ENCODE results near the gene PRKCA.

PRKCA gene

GRCh38 chr17:66636111-66636510, 333.7 kb downstream of the PRKCA start:
- DNase-seq, result peak; percentile 40

DNA sequence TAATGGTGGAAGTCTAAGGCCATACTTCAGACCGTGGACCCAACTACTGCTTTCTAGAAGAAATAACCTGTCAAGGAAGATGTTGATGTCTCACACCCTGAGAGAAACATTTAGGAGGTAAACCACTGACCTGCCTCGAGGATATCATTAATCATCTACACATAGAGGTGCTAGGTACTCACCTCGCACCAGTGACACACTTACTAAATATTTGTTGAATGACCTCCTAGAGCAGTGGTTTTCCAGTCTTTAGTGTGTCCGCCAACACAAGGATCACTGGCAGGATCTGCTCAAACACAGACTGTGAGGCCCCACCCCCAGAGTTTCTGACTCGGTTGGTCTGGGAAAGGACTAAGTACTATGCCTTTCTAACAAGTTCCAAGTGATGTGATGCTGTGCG, 335.1 kb downstream of the PRKCA start:
- no peak for DNase-seq

- no peak for DNase-seq
Observed at GRCh38 chr17:66638707-66639479, 336.5 kb downstream of the PRKCA start.

DNA sequence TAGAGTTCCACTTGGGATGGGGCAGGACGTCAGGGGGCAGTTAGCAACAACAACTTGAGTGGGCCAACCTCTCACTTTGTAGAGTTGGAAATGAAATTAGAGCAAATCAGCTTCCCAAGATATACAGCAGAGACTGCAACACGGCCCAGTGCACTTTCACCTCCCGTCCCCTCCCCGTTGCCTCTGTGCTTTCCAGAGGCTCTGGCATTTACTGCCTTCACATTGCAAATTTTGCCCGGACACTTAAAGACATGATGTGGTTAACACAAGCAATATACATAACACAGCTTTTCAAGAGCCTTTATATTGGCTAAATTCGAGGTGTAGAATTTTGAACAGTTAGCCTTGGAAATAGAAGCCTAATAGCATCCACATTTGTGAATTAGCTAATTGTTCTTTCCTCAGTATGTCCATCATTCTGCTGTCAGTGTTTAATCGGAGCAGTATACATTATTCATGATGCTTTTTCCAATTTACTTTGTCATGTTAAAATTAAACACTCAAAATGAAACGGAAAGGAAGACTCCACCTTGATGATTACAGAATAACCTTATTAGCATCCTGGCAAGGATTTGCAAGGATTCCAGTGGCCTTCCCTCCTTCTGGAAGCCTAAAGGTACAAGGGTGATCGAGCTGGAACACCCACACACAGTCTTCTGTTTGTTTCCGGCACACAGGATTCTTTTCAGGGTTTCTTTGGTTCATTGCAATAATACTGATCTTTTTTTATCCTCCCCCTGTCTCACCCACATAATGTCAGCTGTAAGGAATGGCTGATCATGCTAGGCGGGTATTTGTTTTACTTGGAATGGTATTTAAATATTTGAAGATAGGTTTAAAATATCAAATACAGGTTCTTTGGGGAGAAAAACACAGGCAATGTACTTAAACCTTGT, 341.6 kb downstream of the PRKCA start:
- no peak for DNase-seq

GRCh38 chr17:66645259-66645658, 342.8 kb downstream of the PRKCA start:
- DNase-seq, result no peak

GRCh38 chr17:66647391-66647983, 345.1 kb downstream of the PRKCA start:
- DNase-seq, result no peak

- peak; percentile 17 for DNase-seq
Observed at GRCh38 chr17:66649818-66650543, 347.6 kb downstream of the PRKCA start.

DNA sequence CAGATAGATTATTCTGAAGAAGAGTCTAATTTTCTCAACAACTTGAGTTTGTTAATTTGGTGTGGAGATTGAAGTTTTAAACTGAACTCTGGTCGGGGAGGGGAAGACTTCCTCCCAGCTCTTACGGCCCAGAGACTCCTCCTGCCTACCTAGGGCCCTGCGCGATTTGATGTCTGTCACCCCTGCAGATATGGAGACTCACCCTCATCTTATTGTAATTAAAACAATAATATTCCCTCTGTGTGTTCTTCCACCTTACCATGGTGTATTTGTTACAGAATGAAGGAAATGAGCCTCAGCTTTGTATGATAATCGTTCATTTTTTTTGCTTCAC, 348.1 kb downstream of the PRKCA start:
- DNase-seq, result no peak

GRCh38 chr17:66652840-66653507, 350.6 kb downstream of the PRKCA start:
- peak; percentile 57 for DNase-seq

DNA sequence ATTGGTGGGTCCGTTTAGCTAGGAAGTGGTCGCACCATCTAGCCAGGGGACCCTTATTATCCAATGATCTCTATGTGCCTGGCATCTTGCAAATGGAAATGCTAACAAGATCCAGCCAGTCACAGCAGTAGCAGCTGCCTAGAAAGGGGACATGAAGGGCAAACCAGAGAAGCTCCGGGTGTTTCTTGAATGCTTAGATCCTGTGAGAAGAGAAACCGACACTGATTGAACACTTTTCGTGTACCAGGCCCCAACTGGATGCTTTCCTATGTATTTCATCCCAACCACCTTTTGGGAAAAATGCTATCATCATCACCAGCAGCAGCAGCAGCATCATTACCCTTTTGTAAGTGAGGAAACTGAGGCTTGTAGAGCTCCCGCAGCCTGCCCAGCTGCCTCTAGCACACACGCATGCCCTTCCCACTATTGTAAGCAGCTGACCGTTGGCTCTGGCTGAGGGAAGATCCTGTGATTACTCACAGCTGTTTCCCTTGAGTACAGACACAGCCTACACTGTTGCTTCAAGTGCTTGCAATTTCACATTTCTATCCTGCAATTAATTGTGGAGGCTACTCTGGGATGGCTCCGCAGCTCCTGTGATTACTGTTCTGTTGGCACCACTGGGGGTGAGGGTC, 351.8 kb downstream of the PRKCA start:
- no peak for DNase-seq

DNA sequence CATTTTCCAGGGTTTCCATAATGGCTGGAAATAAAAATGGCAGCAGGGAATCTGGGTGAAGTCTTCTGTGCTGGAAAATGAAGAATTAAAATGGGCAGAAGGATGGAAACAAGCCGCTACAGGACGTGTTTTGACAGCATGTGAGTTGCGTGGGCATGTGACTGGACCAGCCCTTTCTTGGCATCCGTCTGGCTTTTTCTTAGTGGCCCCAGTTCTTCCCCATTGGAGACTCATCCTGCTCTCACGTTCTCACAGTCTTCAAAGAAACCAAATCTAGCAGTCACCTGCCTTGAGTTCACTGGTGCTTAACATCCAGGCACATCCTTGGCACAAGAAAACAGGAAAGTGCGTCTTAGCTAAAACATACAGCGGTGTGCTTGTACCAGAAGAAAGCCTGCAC, 352.4 kb downstream of the PRKCA start:
- no peak for DNase-seq

- DNase-seq, result no peak
Observed at GRCh38 chr17:66655461-66655860, 353.0 kb downstream of the PRKCA start.

DNA sequence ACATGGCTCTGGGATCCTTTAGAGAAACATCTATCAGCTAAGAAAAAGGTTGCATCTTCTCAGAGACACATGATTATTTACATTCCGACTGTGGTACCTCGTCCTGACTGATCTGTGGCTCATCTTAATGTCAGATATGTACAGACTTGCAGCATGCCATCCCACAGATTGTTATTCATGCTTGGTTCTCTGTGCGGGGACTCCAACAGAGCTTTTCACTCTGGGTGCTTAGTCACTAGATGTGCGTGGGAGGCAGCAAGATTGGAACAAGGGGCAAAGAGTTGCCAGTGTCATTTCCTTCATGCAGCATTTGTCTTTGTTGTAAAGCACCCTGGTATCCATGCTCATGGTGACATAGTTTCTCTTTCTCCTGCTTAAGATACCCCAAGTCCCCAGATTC, 353.4 kb downstream of the PRKCA start:
- peak; percentile 56 for DNase-seq

DNA sequence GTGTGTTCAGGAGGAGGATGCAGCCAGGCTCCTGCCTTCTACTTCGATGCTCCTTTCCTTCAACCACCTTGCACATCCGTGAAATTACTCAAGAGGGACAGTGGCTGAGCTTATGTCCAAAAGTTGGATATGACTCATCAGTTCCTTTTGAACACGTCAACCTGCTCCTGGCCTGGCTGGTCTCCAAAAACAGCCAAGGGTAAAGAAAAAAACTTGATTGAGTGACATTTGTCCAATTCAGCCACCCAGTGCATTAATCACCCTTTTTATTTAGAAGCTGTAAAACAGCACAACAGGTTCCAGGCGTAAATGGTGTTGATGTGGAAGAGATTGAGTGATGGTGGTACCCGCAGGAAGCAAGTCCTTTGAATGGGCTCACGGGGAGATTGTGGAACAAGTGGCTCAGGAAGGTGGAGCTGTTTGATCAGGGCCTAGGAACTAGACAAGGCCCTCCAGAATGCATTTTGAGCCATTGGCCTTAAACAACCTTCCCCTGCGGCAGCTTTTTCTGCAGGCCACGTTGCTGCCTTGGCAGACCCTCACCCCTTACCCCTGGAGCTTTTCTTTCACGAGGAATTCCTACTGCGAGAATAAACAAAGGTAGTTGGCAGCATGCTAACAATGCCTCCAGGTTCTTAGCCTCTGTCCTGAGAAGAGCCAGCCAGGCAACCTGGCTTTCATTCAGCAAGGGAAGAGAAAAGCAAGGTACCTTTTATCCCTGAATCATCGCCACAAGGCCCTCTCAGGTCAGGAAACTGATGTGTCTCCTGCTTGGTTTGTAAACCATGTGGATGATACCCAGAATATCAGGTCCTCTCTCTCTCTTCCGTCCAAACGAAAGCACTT, 359.2 kb downstream of the PRKCA start:
- peak; percentile 63 for DNase-seq

DNA sequence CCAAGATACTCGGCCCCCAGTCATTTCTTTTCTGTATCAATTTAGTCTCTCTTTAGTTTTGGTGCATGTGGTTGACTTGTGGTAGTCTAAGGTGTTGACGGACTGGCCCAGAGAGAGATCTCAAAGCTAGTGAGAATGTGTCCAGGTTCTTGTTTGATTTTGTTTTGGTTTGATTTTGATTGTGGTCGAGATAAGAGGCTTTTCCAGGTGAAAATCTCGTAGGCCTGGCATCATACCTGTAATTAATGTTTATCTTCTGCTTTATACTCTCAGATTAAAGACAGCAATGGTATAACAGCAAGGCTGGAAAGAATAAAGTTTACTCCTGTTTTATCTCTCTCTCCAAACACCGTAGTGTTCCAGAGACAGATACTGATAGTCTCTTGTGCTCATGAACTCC, 360.1 kb downstream of the PRKCA start:
- no peak for DNase-seq

DNA sequence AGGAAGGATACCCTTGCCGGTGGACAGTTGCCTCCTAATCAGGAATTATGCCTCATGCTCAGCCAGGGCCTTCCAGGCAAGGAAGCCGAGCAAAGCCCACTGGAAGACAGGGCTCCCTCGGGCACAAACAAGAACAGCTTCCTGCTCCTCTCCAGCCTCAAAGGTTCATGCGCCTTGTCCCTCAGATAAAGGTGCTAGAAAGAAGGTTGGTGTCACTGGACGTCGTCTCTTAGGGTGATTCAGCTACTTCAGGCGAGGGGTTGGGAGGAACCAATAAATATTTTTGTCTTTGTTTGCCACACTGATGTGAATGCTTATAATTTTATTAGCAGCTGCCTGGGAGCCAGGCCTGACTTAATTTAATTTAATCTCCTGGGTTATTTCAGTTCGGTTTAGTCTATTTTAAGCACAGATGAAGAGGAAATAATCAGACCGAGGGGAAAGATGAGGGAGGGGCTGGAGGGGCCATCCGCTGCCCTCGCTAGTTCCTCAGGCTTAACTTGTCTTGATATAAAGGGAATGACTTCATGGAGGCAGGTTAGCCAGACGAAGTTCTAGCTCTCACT, 360.7 kb downstream of the PRKCA start:
- no peak for DNase-seq

- DNase-seq, result no peak
Observed at GRCh38 chr17:66664336-66664735, 361.9 kb downstream of the PRKCA start.

DNA sequence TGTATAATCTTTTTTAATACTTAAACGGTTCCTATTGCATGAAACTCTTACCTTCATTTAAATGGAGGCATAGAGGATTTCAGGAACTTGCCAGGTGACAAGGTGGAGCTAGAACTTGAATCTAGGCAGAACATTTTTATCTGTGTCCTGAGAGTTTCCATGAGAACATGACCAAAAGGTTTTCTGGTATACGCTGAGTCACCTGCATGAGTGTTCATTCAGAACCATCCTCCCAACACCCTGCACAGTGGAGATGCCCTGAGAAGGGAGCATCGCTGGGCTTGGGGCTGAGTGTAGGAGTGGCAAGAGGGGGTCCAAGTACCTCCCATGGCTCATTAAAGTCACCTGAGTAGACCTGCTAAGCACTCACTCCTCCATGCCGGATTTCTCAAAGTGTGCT, 362.8 kb downstream of the PRKCA start:
- DNase-seq, result no peak

GRCh38 chr17:66667090-66667489, 364.7 kb downstream of the PRKCA start:
- DNase-seq, result no peak

DNA sequence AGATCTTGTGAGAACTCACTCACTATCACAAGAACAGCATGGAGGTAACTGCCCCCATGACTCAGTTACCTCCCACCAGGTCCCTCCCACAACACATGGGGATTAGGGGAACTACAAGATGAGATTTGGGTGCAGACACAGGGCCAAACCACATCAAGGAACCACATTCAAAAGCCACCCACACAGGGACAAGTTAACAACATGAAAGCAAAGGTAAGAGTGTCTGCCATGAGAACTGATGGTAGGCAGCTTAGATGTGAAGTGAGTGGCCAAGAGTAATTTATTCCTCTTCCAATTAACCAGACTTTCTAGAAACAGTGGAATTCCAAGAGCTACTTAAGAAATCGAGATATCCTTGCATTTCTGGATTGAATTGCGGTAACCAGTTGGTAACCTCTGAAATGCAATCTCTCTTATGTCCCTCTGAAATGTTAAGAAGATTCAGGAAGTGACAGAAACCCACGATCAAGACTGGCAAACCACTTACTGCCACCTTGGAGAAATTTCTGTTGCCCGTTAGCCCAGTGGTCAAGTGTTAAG, 365.1 kb downstream of the PRKCA start:
- peak; percentile 71 for DNase-seq
